ENCODE measurements around the gene PPIE. TPM values are rescaled to one million over a fixed set of nuclear protein-coding genes. Genes with fewer than 3 reads are reported as not detected.

Gene PPIE
- total and polyA plus RNA-seq, 5 donors, result 30.8 to 37.6 (median 34.3) TPM

- no peak overlapping the region for H3K27ac ChIP-seq (ENCODE audit: low read length)
- H3K4me1 ChIP-seq (ENCODE audit: control insufficient read depth, insufficient read depth, low read length), result peaks cover 2% of the 10 kb centered on the region
- no peaks in the 10 kb centered on the region for H3K27me3 ChIP-seq (ENCODE audit: control insufficient read depth, insufficient read depth)
- intact Hi-C loops (cut with DNase I), result no loop called here
- DNase-seq (no peak), ATAC-seq (no peak)
- H3K4me3 ChIP-seq (ENCODE audit: low read length), result no peak overlapping the region
- H3K9me3 ChIP-seq (ENCODE audit: control insufficient read depth, low read length), result no peaks in the 10 kb centered on the region
- 68% methylated on average over 9 of the region's 9 CpGs for WGBS
Observed at GRCh38 chr1:39737546-39738169, 1.0 kb upstream of the PPIE start.

DNA sequence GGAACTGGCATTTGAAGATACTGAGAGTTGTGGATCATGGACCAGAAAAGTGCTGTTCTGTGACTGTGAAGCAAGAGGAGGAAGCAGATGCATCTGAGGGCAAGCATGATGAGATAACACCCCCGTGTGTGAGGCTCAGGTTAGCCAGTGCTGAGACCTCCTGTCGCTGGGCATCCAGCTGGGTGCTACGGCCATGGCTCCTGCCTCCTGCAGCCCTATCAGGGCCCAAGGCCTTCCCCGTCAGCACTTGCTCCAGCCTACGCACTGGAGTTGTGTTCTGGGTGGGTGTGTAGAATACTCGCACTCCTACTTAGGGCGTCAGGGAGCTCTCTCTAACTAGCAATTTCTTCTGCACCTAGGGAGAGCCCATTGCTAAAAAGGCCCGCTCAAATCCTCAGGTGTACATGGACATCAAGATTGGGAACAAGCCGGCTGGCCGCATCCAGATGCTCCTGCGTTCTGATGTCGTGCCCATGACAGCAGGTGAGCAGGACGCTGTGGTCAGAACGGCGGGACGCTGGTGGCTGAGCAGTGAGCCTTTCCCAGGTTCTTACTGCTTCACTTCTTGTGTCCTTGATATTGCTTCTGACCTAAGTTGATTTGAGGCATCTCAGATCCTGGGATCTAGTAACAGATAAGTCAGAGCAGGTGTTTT, 6.5 kb downstream of the PPIE start:
- 92% methylated on average over 16 of the region's 16 CpGs for WGBS
- intact Hi-C loops (cut with DNase I), result no loop called here
- Histone ChIP-seq H3K27me3 (ENCODE audit: control insufficient read depth, insufficient read depth) (no peaks in the 10 kb centered on the region), H3K4me1 (ENCODE audit: control insufficient read depth, insufficient read depth, low read length) (no peaks in the 10 kb centered on the region), H3K27ac (ENCODE audit: low read length) (no peak overlapping the region), H3K4me3 (ENCODE audit: low read length) (no peak overlapping the region), H3K9me3 (ENCODE audit: control insufficient read depth, low read length) (no peaks in the 10 kb centered on the region)
- DNase-seq (no peak), ATAC-seq (no peak)

GRCh38 chr1:39751595-39751994, 12.9 kb downstream of the PPIE start:
- no peak overlapping the region for H3K4me3 ChIP-seq (ENCODE audit: low read length)
- H3K27ac ChIP-seq (ENCODE audit: low read length), result no peak overlapping the region
- intact Hi-C loops (cut with DNase I), result no loop called here
- no peaks in the 10 kb centered on the region for H3K27me3 ChIP-seq (ENCODE audit: control insufficient read depth, insufficient read depth)
- H3K4me1 ChIP-seq (ENCODE audit: control insufficient read depth, insufficient read depth, low read length), result no peaks in the 10 kb centered on the region
- DNase-seq (no peak), ATAC-seq (no peak)
- 94% methylated on average over 7 of the region's 7 CpGs for WGBS
- H3K9me3 ChIP-seq (ENCODE audit: control insufficient read depth, low read length), result no peaks in the 10 kb centered on the region

DNA sequence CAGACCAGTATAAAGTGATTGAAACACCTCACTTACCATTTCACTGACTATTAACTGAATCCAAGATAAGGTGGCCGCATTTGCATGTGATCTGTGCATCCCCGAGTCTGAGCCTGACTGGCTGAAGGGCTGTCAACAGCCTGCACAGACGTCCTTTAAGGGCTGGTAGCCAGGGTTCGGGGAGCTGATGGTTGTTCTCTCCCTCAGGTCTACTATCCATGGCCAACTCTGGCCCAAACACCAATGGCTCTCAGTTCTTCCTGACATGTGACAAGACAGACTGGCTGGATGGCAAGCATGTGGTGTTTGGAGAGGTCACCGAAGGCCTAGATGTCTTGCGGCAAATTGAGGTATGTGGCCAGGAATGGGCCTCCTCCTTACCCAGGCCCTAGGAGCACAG, 14.0 kb downstream of the PPIE start:
- H3K9me3 ChIP-seq (ENCODE audit: control insufficient read depth, low read length), result no peaks in the 10 kb centered on the region
- 87% methylated on average over 6 of the region's 6 CpGs for WGBS
- no peaks in the 10 kb centered on the region for H3K4me1 ChIP-seq (ENCODE audit: control insufficient read depth, insufficient read depth, low read length)
- no peak overlapping the region for H3K27ac ChIP-seq (ENCODE audit: low read length)
- intact Hi-C loops (cut with DNase I), result no loop called here
- H3K27me3 ChIP-seq (ENCODE audit: control insufficient read depth, insufficient read depth), result no peaks in the 10 kb centered on the region
- ATAC-seq (no peak), DNase-seq (no peak)
- no peak overlapping the region for H3K4me3 ChIP-seq (ENCODE audit: low read length)

DNA sequence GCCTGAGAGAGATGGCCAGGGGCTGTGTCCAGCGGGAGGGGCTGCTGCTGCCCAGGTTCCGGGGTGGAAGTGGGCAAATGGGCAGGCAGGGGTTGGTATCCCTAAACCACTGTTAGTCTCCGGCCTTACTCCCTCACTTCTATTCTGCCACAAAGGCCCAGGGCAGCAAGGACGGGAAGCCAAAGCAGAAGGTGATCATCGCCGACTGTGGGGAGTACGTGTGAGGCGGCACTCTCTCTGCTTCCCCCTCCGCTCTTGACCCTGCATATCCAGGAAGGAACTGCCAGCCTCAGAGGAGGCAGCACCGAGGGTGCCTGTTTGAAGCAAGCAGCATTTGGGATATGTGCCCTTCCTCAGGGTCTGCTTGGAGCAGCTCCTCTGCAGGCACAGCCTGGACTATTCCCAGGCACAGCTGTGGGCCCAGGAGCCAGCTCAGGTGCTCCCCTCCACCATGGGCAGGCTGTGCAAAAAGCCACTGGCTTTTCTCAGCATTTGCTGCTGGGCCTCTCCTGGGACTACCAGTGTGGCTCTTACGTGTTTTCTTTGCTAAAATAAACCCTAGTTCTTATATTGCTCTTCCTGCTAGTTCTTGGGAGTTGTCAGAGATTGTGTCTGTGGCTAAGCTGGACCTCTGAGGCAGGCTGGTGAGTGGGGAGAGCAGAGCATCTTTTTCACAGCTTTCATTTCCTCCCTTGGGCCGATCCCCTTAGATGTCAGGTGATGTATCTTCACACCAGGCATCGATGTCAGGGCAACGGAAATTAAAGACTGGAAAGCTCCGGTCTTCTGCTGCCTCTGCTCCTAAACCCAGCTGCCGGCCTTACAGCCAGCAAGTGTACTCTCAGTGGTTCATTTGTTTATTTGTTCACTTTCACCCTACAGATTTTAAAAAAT, 14.7 kb downstream of the PPIE start:
- H3K27me3 ChIP-seq (ENCODE audit: control insufficient read depth, insufficient read depth), result no peaks in the 10 kb centered on the region
- 89% methylated on average over 16 of the region's 16 CpGs for WGBS
- intact Hi-C loops (cut with DNase I), result no loop called here
- no peak overlapping the region for H3K4me3 ChIP-seq (ENCODE audit: low read length)
- no peak for DNase-seq
- no peaks in the 10 kb centered on the region for H3K9me3 ChIP-seq (ENCODE audit: control insufficient read depth, low read length)
- no peak for ATAC-seq
- no peaks in the 10 kb centered on the region for H3K4me1 ChIP-seq (ENCODE audit: control insufficient read depth, insufficient read depth, low read length)
- H3K27ac ChIP-seq (ENCODE audit: low read length), result no peak overlapping the region

DNA sequence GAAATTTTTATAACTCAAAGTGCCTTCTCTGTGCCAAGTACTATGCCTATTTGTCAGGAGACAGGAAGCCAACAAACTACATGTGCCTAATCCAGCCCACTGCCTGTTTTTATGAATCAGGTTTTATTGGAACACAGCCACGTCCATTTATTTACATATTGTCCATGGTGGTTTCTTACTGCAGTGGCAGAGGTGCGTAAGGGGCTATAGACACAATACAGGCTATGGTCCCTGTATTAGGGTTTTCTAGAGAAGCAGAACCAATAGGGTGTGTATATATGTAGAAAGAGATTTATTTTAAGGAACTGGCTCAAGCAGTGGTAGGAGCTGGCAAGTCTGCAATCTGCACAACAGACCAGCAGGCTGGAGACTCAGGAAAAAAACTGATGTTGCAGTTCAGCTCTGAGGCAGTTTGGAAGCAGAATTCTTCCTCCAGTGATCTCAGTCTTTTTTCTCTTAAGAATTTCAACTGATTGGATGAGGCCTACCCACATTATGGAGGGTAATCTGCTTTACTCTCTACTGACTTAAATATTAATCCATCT, 15.4 kb downstream of the PPIE start:
- intact Hi-C loops (cut with DNase I), result no loop called here
- no peaks in the 10 kb centered on the region for H3K27me3 ChIP-seq (ENCODE audit: control insufficient read depth, insufficient read depth)
- H3K27ac ChIP-seq (ENCODE audit: low read length), result no peak overlapping the region
- DNase-seq (no peak), ATAC-seq (no peak)
- no peak overlapping the region for H3K4me3 ChIP-seq (ENCODE audit: low read length)
- H3K9me3 ChIP-seq (ENCODE audit: control insufficient read depth, low read length), result no peaks in the 10 kb centered on the region
- 79% methylated on average over 2 of the region's 2 CpGs for WGBS
- H3K4me1 ChIP-seq (ENCODE audit: control insufficient read depth, insufficient read depth, low read length), result no peaks in the 10 kb centered on the region

GRCh38 chr1:39754906-39755504, 16.3 kb downstream of the PPIE start:
- intact Hi-C loops (cut with DNase I), result no loop called here
- WGBS, result 68% methylated on average over 2 of the region's 2 CpGs
- ATAC-seq (peak in 1 of 2 donors; percentile 25), DNase-seq (no peak)
- H3K4me3 ChIP-seq (ENCODE audit: low read length), result no peak overlapping the region
- H3K4me1 ChIP-seq (ENCODE audit: control insufficient read depth, insufficient read depth, low read length), result no peaks in the 10 kb centered on the region
- H3K27me3 ChIP-seq (ENCODE audit: control insufficient read depth, insufficient read depth), result no peaks in the 10 kb centered on the region
- H3K9me3 ChIP-seq (ENCODE audit: control insufficient read depth, low read length), result no peaks in the 10 kb centered on the region
- no peak overlapping the region for H3K27ac ChIP-seq (ENCODE audit: low read length)

GRCh38 chr1:39755965-39756659, 17.4 kb downstream of the PPIE start:
- no peak for ATAC-seq
- intact Hi-C loops (cut with DNase I), result no loop called here

GRCh38 chr1:39757501-39757900, 18.8 kb downstream of the PPIE start:
- ATAC-seq (no peak), DNase-seq (no peak)
- 83% methylated on average over 5 of the region's 5 CpGs for WGBS
- intact Hi-C loops (cut with DNase I), result no loop called here
- H3K4me1 ChIP-seq (ENCODE audit: control insufficient read depth, insufficient read depth, low read length), result no peaks in the 10 kb centered on the region
- H3K4me3 ChIP-seq (ENCODE audit: low read length), result no peak overlapping the region
- no peaks in the 10 kb centered on the region for H3K27me3 ChIP-seq (ENCODE audit: control insufficient read depth, insufficient read depth)
- no peaks in the 10 kb centered on the region for H3K9me3 ChIP-seq (ENCODE audit: control insufficient read depth, low read length)
- no peak overlapping the region for H3K27ac ChIP-seq (ENCODE audit: low read length)

More at GRCh38 chr1:39755965-39756659, 17.4 kb downstream of the PPIE start:
- no peaks in the 10 kb centered on the region for H3K9me3 ChIP-seq (ENCODE audit: control insufficient read depth, low read length)
- DNase-seq, result no peak
- no peak overlapping the region for H3K4me3 ChIP-seq (ENCODE audit: low read length)
- no peaks in the 10 kb centered on the region for H3K27me3 ChIP-seq (ENCODE audit: control insufficient read depth, insufficient read depth)
- 93% methylated on average over 9 of the region's 9 CpGs for WGBS
- H3K27ac ChIP-seq (ENCODE audit: low read length), result no peak overlapping the region
- H3K4me1 ChIP-seq (ENCODE audit: control insufficient read depth, insufficient read depth, low read length), result no peaks in the 10 kb centered on the region

GRCh38 chr1:39758556-39759435, 20.1 kb downstream of the PPIE start:
- Histone ChIP-seq H3K9me3 (ENCODE audit: control insufficient read depth, low read length) (no peaks in the 10 kb centered on the region), H3K27ac (ENCODE audit: low read length) (no peak overlapping the region), H3K4me1 (ENCODE audit: control insufficient read depth, insufficient read depth, low read length) (no peaks in the 10 kb centered on the region), H3K4me3 (ENCODE audit: low read length) (no peak overlapping the region), H3K27me3 (ENCODE audit: control insufficient read depth, insufficient read depth) (no peaks in the 10 kb centered on the region)
- intact Hi-C loops (cut with DNase I), result no loop called here
- ATAC-seq, result no peak
- 95% methylated on average over 16 of the region's 16 CpGs for WGBS
- DNase-seq, result no peak
